K562 (cell line): ENCODE data around the gene TMEM184A. TPM values are rescaled to one million over a fixed set of nuclear protein-coding genes. Genes with fewer than 3 reads are reported as not detected.

Experiments used
- CBFA2T3 ChIP-seq: fragments of 450-650 bp; IDR thresholded peaks from 2 replicates; pipeline ENCODE4 v1.6.1; 2017
- CBX1 ChIP-seq: sonication (generic); IDR thresholded peaks from 2 replicates; pipeline ENCODE4 v1.6.1; 2016; ENCODE audit warnings: antibody characterized with exemption, low read depth, mild to moderate bottlenecking
- FUS ChIP-seq: fragments of 200-400 bp; formaldehyde crosslinking; optimal IDR thresholded peaks from 2 replicates; pipeline ENCODE3; 2017; ENCODE audit warnings: low read depth, low read length
- IFI16 ChIP-seq: fragments of 250-450 bp; sonication (Bioruptor Pico); IDR thresholded peaks from 2 replicates; pipeline ENCODE4 v2.1.2; 2022; ENCODE audit warnings: mild to moderate bottlenecking, inconsistent platforms
- MBD1 ChIP-seq: fragments of 250-450 bp; sonication (Bioruptor Pico); IDR thresholded peaks from 2 replicates; pipeline ENCODE4 v1.8.0; 2022; ENCODE audit warnings: inconsistent platforms
- MEIS2 ChIP-seq: fragments of 450-650 bp; IDR thresholded peaks from 2 replicates; pipeline ENCODE4 v1.6.1; 2014; ENCODE audit warnings: mild to moderate bottlenecking; ENCODE audit not compliant: partially characterized antibody
- MXI1 ChIP-seq: IDR thresholded peaks from 2 replicates; pipeline ENCODE4 v1.6.1; 2011; ENCODE audit warnings: low read depth, mild to moderate bottlenecking, improper control_type of control experiment, low read length
- PCBP1 ChIP-seq: fragments of 200-400 bp; formaldehyde crosslinking; IDR thresholded peaks from 2 replicates; pipeline ENCODE4 v1.6.1; 2018; ENCODE audit warnings: mild to moderate bottlenecking, low read depth, low read length; ENCODE audit not compliant: poor library complexity, severe bottlenecking
- TEAD1 ChIP-seq, 2 experiments: fragments of 450-650 bp in 1 of 2; sonication (generic) in 1 of 2; formaldehyde crosslinking; IDR thresholded peaks; 2 replicates each; pipeline versions ENCODE4 v1.4.0 to v1.8.0; 2020 to 2022; ENCODE audit warnings: mild to moderate bottlenecking in 2 of 2, missing genetic modification reagents in 1 of 2
- TRIM25 ChIP-seq: fragments of 450-650 bp; IDR thresholded peaks from 2 replicates; pipeline ENCODE4 v1.7.0; 2016; ENCODE audit warnings: borderline replicate concordance
- ZBTB5 ChIP-seq: fragments of 450-650 bp; IDR thresholded peaks from 2 replicates; pipeline ENCODE4 v1.6.1; 2017; ENCODE audit warnings: antibody characterized with exemption
- ZNF24 ChIP-seq: fragments of 450-650 bp; IDR thresholded peaks from 2 replicates; pipeline ENCODE4 v1.6.1; 2016
- polyA plus RNA-seq, 8 experiments: library from polyadenylated mRNA; depleted of rRNA in 4 of 8; stranded (reverse) in 5 of 8; unstranded in 3 of 8; fragments of >200 nt; fragmentation: Nextera tagmentation in 2 of 8; fragmentation: Illumina TruSeq in 1 of 8; extraction: Ambion mirVana in 2 of 8; extraction: Trizol in 1 of 8; gene quantifications; 2 replicates each; pipeline versions ENCODE4 v1.2.1 to v1.2.3, GENCODE V29; 2011 to 2014; ENCODE audit warnings: inconsistent platforms in 1 of 8, missing spikeins in 1 of 8
- total RNA-seq, 7 experiments: library from RNA; depleted of rRNA in 6 of 7; stranded (reverse); fragments of >200 nt in 6 of 7; fragmentation: Illumina TruSeq in 2 of 7; extraction: Trizol in 2 of 7; gene quantifications; 2 replicates each; pipeline versions ENCODE4 v1.2.1 to v1.2.3, GENCODE V29; 2011 to 2021; ENCODE audit warnings: low replicate concordance in 1 of 7
- TF ChIP-seq, protein P1 (sequence below), 2 experiments: fragments of 450-650 bp in 1 of 2; sonication (generic) in 1 of 2; formaldehyde crosslinking in 1 of 2; IDR thresholded peaks in 1 of 2; conservative IDR thresholded peaks in 1 of 2; 2 replicates each; pipeline versions ENCODE4 v1.6.1 to v1.8.1; 2016 to 2023; ENCODE audit warnings: mild to moderate bottlenecking in 2 of 2, moderate library complexity in 2 of 2, inconsistent platforms in 1 of 2, missing genetic modification reagents in 1 of 2
- TF ChIP-seq, protein P2 (sequence below): fragments of 200-800 bp; sonication (Bioruptor generic); IDR thresholded peaks from 2 replicates; pipeline ENCODE4 v1.6.1; 2017; ENCODE audit warnings: missing genetic modification characterization, missing compliant biosample characterization
- TF ChIP-seq, protein P3 (sequence below), 2 experiments: fragments of 200-800 bp in 1 of 2; sonication (Bioruptor generic) in 1 of 2; sonication (generic) in 1 of 2; formaldehyde crosslinking in 1 of 2; IDR thresholded peaks in 1 of 2; conservative IDR thresholded peaks in 1 of 2; 2 replicates each; pipeline versions ENCODE4 v1.5.0 to v1.6.1; 2016 to 2020; ENCODE audit warnings: missing compliant biosample characterization in 1 of 2, missing genetic modification characterization in 1 of 2, missing genetic modification reagents in 1 of 2

Gene TMEM184A
- total and polyA plus RNA-seq, 9 of the 15 experiments (the other 6 are each of a cell fraction or from before 2014, with no cell fraction given), result 0.10 to 0.18 (median 0.11) TPM; not detected in 6

DNA sequence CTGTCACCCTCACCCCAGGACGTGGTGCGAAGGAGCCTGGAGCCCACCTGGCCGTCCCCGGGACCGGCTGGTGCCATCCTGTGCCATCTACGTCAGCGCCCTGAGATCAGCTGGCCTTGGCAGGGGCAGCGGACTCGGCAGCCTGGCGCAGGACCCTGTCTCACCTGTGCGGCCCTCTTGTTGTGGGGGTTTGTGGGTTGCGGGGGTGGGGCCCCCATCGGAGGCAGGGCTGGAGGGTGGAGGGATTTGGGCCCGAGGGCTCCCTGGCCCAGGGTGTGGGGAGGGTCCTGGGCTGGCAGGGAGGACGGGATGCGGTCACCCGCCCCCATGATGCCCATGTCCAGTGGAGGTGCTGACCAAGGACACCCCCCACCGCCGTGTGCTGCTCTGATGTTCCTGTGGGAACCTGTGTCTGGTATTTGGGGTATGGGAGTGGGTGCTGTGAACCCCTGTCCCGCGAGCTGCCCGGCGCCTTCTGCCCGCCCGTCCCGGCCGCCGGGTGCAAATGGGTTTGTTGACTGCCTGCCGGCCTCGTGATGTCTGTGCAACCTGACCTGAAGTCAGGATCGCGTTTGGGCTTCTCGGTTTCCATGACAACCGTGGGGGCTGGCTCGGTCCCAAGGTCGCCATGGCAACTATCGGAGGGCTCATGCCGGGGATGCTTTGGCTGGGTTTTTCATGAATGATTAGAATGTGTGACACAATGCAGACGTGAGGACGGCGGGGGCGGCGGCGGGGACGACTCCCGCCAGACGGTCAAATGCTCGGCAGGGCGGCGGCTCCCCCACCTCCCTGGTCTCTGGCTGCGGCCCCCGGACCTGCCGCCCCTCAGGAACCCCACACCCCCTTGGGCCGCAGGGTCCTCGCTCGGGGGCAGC lies 18.2 kb downstream of the TMEM184A start (continued):
- TF ChIP-seq, protein P1, sequence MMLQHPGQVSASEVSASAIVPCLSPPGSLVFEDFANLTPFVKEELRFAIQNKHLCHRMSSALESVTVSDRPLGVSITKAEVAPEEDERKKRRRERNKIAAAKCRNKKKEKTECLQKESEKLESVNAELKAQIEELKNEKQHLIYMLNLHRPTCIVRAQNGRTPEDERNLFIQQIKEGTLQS (IDR thresholded peaks at IDR 0.05), result peak; percentile 59; the same call in 1 of the 2 replicates
- TF ChIP-seq, protein P1 (CRISPR knock-in tag; conservative IDR thresholded peaks at IDR 0.05), result peak; percentile 11; the same call in 1 of the 2 replicates
- TF ChIP-seq, protein P2, sequence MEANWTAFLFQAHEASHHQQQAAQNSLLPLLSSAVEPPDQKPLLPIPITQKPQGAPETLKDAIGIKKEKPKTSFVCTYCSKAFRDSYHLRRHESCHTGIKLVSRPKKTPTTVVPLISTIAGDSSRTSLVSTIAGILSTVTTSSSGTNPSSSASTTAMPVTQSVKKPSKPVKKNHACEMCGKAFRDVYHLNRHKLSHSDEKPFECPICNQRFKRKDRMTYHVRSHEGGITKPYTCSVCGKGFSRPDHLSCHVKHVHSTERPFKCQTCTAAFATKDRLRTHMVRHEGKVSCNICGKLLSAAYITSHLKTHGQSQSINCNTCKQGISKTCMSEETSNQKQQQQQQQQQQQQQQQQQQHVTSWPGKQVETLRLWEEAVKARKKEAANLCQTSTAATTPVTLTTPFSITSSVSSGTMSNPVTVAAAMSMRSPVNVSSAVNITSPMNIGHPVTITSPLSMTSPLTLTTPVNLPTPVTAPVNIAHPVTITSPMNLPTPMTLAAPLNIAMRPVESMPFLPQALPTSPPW (CRISPR knock-in tag), result peak; percentile 77
- TF ChIP-seq PCBP1, result peak; percentile 39
- TF ChIP-seq TRIM25, result no peak
- TF ChIP-seq MXI1, result peak; percentile 100
- no peak for TF ChIP-seq IFI16 (CRISPR knock-in tag)
- TF ChIP-seq FUS, result no peak
- TF ChIP-seq ZBTB5, result no peak
- TF ChIP-seq MBD1, result no peak
- peak; percentile 76 to 95; a peak in 3 of 4 replicates for TF ChIP-seq TEAD1 (CRISPR knock-in tag; IDR thresholded peaks at IDR 0.05)
- TF ChIP-seq CBFA2T3, result peak; percentile 87
- TF ChIP-seq, protein P3, sequence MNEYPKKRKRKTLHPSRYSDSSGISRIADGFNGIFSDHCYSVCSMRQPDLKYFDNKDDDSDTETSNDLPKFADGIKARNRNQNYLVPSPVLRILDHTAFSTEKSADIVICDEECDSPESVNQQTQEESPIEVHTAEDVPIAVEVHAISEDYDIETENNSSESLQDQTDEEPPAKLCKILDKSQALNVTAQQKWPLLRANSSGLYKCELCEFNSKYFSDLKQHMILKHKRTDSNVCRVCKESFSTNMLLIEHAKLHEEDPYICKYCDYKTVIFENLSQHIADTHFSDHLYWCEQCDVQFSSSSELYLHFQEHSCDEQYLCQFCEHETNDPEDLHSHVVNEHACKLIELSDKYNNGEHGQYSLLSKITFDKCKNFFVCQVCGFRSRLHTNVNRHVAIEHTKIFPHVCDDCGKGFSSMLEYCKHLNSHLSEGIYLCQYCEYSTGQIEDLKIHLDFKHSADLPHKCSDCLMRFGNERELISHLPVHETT (CRISPR knock-in tag; conservative IDR thresholded peaks at IDR 0.05 in 1 of 2, IDR thresholded peaks at IDR 0.05 in 1 of 2), result no peak
- no peak for TF ChIP-seq CBX1
- TF ChIP-seq MEIS2, result peak; percentile 73
- no peak for TF ChIP-seq ZNF24
